ENCODE measurements around the gene STK26. TPM values are rescaled to one million over a fixed set of nuclear protein-coding genes. Genes with fewer than 3 reads are reported as not detected.
"Not testable (repeated sequence)": the region's sequence is repeated elsewhere in the genome, so short reads cannot be mapped to it uniquely, and the experiment has no call there.

The STK26 gene
- total and polyA plus RNA-seq, 4 donors: 2.0 to 16.9 (median 3.4) TPM

GRCh38 chrX:132092439-132093065 is 69.5 kb downstream of the STK26 start:
- Histone ChIP-seq H3K9me3 (ENCODE audit: control insufficient read depth in 4 of 4, low read length in 3 of 4) (no peaks in the 10 kb centered on the region), H3K9ac (ENCODE audit: low read depth in 1 of 2, low read length in 2 of 2) (no peak overlapping the region), H3K4me3 (ENCODE audit: low read depth in 1 of 3, low read length in 3 of 3) (no peak overlapping the region), H3K27me3 (ENCODE audit: control insufficient read depth in 4 of 4, insufficient read depth in 4 of 4, low read length in 3 of 4) (peaks cover 0 to 3% (median 0%) of the 10 kb centered on the region in 4 donors), H3K27ac (ENCODE audit: low read depth in 1 of 2, low read length in 2 of 2) (no peak overlapping the region), H3K4me1 (ENCODE audit: control insufficient read depth in 4 of 4, insufficient read depth in 4 of 4, low read length in 3 of 4) (peaks cover 0 to 13% (median 4%) of the 10 kb centered on the region in 4 donors), H3K36me3 (ENCODE audit: control insufficient read depth in 4 of 4, insufficient read depth in 3 of 4, low read depth in 1 of 4, low read length in 3 of 4) (no peaks in the 10 kb centered on the region)
- WGBS: 44% methylated on average over 7 of the region's 7 CpGs
- DNase-seq (ENCODE audit: low spot score): peak; percentile 59
- TF ChIP-seq RXRA (IDR thresholded peaks at IDR 0.05) (no peak), RAD21 (IDR thresholded peaks at IDR 0.05) (peak; percentile 78 to 84), HNF4A (conservative IDR thresholded peaks at IDR 0.05) (no peak), EGR1 (IDR thresholded peaks at IDR 0.05; ENCODE audit: low read depth in 2 of 2) (no peak), TAF1 (conservative IDR thresholded peaks at IDR 0.05) (no peak), YY1 (IDR thresholded peaks at IDR 0.05) (no peak), NR2F2 (IDR thresholded peaks at IDR 0.05) (no peak), ATF3 (IDR thresholded peaks at IDR 0.05) (no peak), SP1 (IDR thresholded peaks at IDR 0.05) (no peak), HNF4G (IDR thresholded peaks at IDR 0.05) (no peak), JUND (IDR thresholded peaks at IDR 0.05) (no peak), CTCF (IDR thresholded peaks at IDR 0.05; ENCODE audit: low read depth, low read length, missing input control) (peak; percentile 75)

DNA sequence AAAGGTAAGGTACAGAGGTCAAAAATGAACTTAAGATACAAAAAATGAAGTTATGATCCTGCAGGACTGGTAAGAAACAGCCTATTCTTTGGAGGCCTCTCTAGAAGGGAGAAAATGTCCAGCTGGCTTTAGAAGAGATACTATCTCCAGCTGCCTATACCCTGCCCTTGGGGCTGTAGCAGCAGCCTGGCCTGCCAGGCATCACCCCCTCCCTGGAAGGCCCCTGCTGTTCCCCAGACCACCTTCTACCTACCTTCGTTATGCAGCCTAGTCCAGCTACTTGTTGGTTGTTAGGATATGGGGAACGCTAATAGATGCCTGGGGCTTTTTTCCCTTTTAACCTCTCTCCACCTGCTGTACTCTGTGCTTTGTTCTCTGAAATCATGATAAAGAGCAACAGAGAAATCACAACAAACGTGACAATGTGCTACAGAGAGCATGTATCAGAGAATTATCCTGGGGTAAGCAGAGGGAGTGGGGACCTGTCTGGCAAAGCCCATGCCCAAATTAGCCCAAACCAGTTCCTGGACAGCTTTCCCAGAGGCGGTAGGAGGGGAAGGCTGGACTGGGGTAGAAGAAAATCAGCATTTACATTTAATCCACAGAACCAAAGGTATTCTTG is 70.2 kb downstream of the STK26 start:
- no peak for DNase-seq (ENCODE audit: low spot score)
- Histone ChIP-seq H3K4me1 (ENCODE audit: control insufficient read depth in 4 of 4, insufficient read depth in 4 of 4, low read length in 3 of 4) (peaks cover 0 to 13% (median 4%) of the 10 kb centered on the region in 4 donors), H3K36me3 (ENCODE audit: control insufficient read depth in 4 of 4, insufficient read depth in 3 of 4, low read depth in 1 of 4, low read length in 3 of 4) (no peaks in the 10 kb centered on the region), H3K27ac (ENCODE audit: low read depth in 1 of 2, low read length in 2 of 2) (no peak overlapping the region), H3K9ac (ENCODE audit: low read depth in 1 of 2, low read length in 2 of 2) (no peak overlapping the region), H3K27me3 (ENCODE audit: control insufficient read depth in 4 of 4, insufficient read depth in 4 of 4, low read length in 3 of 4) (peaks cover 0 to 3% (median 0%) of the 10 kb centered on the region in 4 donors), H3K9me3 (ENCODE audit: control insufficient read depth in 4 of 4, low read length in 3 of 4) (no peaks in the 10 kb centered on the region), H3K4me3 (ENCODE audit: low read depth in 1 of 3, low read length in 3 of 3) (no peak overlapping the region)
- no peak for TF ChIP-seq FOXA1 (IDR thresholded peaks at IDR 0.05)
- TF ChIP-seq SP1 (IDR thresholded peaks at IDR 0.05): no peak
- 81% methylated on average over 4 of the region's 4 CpGs for WGBS

DNA sequence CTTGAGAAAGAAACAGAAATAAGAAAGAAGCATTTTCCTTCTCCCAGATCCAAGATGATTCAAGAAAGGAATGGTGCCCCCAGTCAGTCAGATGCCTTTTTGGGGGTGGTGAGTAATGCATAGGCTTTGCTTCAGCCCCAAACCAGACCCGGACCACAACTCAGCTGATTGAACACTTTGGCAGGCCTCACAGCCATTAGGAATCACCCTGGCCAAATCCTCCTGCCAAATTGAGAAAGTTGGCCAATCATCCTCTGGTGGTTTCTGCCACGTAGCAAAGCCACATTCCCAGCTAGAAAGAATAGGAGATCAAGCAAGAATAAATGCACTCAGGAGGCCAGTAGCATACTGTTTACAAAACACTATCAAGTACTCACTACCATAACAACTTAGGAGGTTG is 71.1 kb downstream of the STK26 start:
- Histone ChIP-seq H3K9ac (ENCODE audit: low read depth in 1 of 2, low read length in 2 of 2) (no peak overlapping the region), H3K4me3 (ENCODE audit: low read depth in 1 of 3, low read length in 3 of 3) (no peak overlapping the region), H3K4me1 (ENCODE audit: control insufficient read depth in 4 of 4, insufficient read depth in 4 of 4, low read length in 3 of 4) (peaks cover 0 to 13% (median 4%) of the 10 kb centered on the region in 4 donors), H3K27me3 (ENCODE audit: control insufficient read depth in 4 of 4, insufficient read depth in 4 of 4, low read length in 3 of 4) (peaks cover 0 to 3% (median 0%) of the 10 kb centered on the region in 4 donors), H3K9me3 (ENCODE audit: control insufficient read depth in 4 of 4, low read length in 3 of 4) (no peaks in the 10 kb centered on the region), H3K36me3 (ENCODE audit: control insufficient read depth in 4 of 4, insufficient read depth in 3 of 4, low read depth in 1 of 4, low read length in 3 of 4) (no peaks in the 10 kb centered on the region), H3K27ac (ENCODE audit: low read depth in 1 of 2, low read length in 2 of 2) (no peak overlapping the region)
- DNase-seq (ENCODE audit: low spot score): no peak
- 29% methylated on average over 2 of the region's 2 CpGs for WGBS
- TF ChIP-seq ZBTB33 (IDR thresholded peaks at IDR 0.05) (no peak), ATF3 (IDR thresholded peaks at IDR 0.05) (no peak), RXRA (IDR thresholded peaks at IDR 0.05) (no peak)

- not testable (repeated sequence) for H3K36me3 ChIP-seq (ENCODE audit: control insufficient read depth in 4 of 4, insufficient read depth in 3 of 4, low read depth in 1 of 4, low read length in 3 of 4); H3K4me1 ChIP-seq (ENCODE audit: control insufficient read depth in 4 of 4, insufficient read depth in 4 of 4, low read length in 3 of 4); DNase-seq (ENCODE audit: low spot score); H3K9ac ChIP-seq (ENCODE audit: low read depth in 1 of 2, low read length in 2 of 2); H3K27ac ChIP-seq (ENCODE audit: low read depth in 1 of 2, low read length in 2 of 2); H3K27me3 ChIP-seq (ENCODE audit: control insufficient read depth in 4 of 4, insufficient read depth in 4 of 4, low read length in 3 of 4); H3K4me3 ChIP-seq (ENCODE audit: low read depth in 1 of 3, low read length in 3 of 3); H3K9me3 ChIP-seq (ENCODE audit: control insufficient read depth in 4 of 4, low read length in 3 of 4)
- WGBS: 56% methylated on average over 4 of the region's 4 CpGs
These were observed 75.6 kb downstream of the STK26 start for GRCh38 chrX:132098704-132099103.
